ENCODE measurements around the gene RXFP2.

Gene RXFP2

GRCh38 chr13:31835932-31836331, 96.6 kb downstream of the RXFP2 start:
- H3K4me3 ChIP-seq (replicated peaks; ENCODE audit: low read depth, low read length) = no peak overlapping the region
- DNase-seq (ENCODE audit: extremely low read depth, low read depth) = peak; percentile 31
- no peak for TF ChIP-seq CTCF (IDR thresholded peaks at IDR 0.05; ENCODE audit: low read depth, low read length, missing control alignments)

- TF ChIP-seq CTCF (IDR thresholded peaks at IDR 0.05; ENCODE audit: low read depth, low read length, missing control alignments) = no peak
- H3K4me3 ChIP-seq (replicated peaks; ENCODE audit: low read depth, low read length) = no peak overlapping the region
- DNase-seq (ENCODE audit: extremely low read depth, low read depth) = no peak
Measured at GRCh38 chr13:31843044-31843443, 103.7 kb downstream of the RXFP2 start.

DNA sequence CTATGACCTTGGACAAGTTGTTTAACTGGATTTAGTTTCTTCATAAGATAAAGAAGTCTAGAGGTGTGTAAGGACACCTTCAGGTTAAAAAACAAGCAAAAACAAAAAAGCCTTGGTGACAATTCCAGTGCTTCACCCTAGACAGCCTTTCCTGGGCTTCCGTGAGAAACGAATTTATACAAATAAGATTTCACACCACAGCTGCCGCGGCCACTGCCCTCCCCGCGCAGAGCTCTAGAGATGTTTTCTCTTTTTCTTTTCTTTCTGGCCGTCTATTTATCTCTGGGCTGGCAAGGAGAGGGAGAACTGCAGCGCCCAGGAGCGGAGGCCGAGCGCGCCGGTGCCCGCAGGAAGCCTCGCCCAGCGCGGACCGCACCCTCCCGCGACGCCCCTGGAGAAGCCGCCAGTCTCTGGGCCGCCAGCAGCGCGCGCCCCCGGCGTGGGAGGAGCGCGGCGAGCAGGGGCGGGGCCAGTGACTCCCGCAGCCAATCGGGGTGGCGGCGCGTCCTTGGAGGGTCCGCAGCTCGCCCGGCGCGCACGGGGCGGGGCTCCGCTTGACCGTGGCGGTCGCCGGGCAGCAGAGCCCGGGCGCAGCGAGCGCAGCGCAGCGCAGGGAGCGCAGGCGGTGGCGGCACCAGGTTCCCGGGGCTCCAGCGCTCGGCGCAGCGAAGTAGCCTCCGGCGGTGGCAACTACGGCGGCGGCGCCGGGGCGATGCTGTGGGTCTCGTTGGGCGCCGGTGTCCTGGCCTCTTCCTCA, 107.0 kb downstream of the RXFP2 start:
- TF ChIP-seq CTCF (IDR thresholded peaks at IDR 0.05; ENCODE audit: low read depth, low read length, missing control alignments) = no peak
- DNase-seq (ENCODE audit: extremely low read depth, low read depth) = peak; percentile 14
- H3K4me3 ChIP-seq (replicated peaks; ENCODE audit: low read depth, low read length) = peak overlapping the region; percentile 46

DNA sequence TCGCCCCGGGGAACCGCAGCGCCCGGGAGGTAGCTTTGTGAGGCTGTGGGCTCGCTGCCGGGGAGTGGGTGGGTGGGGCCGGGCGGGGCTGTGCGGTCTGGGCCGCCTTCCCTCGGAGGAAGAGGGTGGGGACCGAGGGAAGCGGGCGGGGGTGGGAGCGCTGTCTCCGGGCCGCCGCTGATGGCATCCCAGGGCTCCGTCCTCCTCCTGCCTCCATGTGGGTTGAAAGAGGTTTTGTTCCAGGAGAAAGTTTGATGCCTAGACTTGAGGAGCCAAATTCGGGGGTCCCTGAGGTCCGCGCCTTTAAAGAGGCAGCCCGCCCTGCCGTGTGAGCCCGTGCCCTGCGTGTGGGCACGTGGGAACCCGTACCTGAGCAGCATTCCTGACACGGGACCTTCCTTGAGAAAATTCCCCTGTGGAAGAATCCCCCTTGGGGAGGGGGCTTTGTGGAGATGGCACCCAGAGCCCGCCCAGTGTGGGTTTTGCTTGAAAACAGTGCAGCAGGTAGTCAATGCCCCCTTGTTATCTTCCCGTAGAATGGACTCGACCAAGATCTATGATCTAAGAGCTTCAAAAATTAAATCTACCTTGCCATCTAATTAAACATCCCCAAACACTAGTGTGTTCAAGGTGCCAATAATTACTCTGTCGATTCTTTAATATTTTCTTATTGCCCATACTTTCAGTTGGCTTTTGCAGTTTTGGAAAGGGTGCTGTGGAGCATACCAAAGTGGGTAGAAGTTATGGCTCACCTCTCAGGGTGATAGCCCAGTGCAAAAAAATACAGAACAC, 107.8 kb downstream of the RXFP2 start:
- DNase-seq (ENCODE audit: extremely low read depth, low read depth) = no peak
- peak overlapping the region; percentile 46 for H3K4me3 ChIP-seq (replicated peaks; ENCODE audit: low read depth, low read length)

DNA sequence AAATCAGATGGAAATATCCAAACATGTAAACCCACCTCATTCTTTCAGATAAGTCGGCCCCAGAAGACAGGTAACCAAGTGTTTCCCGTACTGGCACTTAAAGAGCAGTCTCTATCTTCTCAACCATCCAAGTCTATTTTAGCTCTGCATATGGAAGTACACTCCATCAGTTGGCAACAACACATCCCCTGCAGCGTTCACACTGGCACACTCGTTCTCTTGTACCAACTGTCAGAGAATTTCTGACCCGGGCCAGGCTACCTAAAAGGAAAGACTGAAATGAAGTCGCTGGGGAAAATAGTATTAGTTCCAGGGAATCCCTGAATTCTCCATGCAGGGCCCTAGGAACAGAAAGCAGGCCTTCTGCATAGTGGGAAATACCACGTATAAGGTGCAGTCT, 109.3 kb downstream of the RXFP2 start:
- no peak for TF ChIP-seq CTCF (IDR thresholded peaks at IDR 0.05; ENCODE audit: low read depth, low read length, missing control alignments)
- no peak overlapping the region for H3K4me3 ChIP-seq (replicated peaks; ENCODE audit: low read depth, low read length)
- no peak for DNase-seq (ENCODE audit: extremely low read depth, low read depth)

More for the DNA sequence above, 107.8 kb downstream of the RXFP2 start:
- TF ChIP-seq CTCF (IDR thresholded peaks at IDR 0.05; ENCODE audit: low read depth, low read length, missing control alignments) = no peak

GRCh38 chr13:31849206-31849605, 109.9 kb downstream of the RXFP2 start:
- no peak for TF ChIP-seq CTCF (IDR thresholded peaks at IDR 0.05; ENCODE audit: low read depth, low read length, missing control alignments)
- H3K4me3 ChIP-seq (replicated peaks; ENCODE audit: low read depth, low read length) = no peak overlapping the region
- no peak for DNase-seq (ENCODE audit: extremely low read depth, low read depth)
